ENCODE results near the gene SLC25A51. TPM values are rescaled to one million over a fixed set of nuclear protein-coding genes. Genes with fewer than 3 reads are reported as not detected.
A peak's percentile ranks its signal among the peaks of the same experiment; 100 is the strongest.

SLC25A51 gene
- polyA plus RNA-seq, 2 of the 4 experiments (the other 2 are of a cell fraction) = 17.2 to 24.3 TPM

GRCh38 chr9:37949576-37949975 lies 45.6 kb upstream of the SLC25A51 start:
- TF ChIP-seq KDM1A (IDR thresholded peaks at IDR 0.05; ENCODE audit: low read depth) (no peak), HOXA7 (CRISPR knock-in tag; IDR thresholded peaks at IDR 0.05) (no peak), ZSCAN20 (CRISPR knock-in tag; IDR thresholded peaks at IDR 0.05) (no peak), RCOR1 (IDR thresholded peaks at IDR 0.05; ENCODE audit: low read depth, low read length) (no peak), NR3C1 (IDR thresholded peaks at IDR 0.05) (no peak), BCL3 (IDR thresholded peaks at IDR 0.05) (no peak), KDM5A (IDR thresholded peaks at IDR 0.05) (no peak), PBX3 (IDR thresholded peaks at IDR 0.05) (no peak), RNF2 (IDR thresholded peaks at IDR 0.05; ENCODE audit: borderline replicate concordance, low read depth) (no peak), ZFP36 (IDR thresholded peaks at IDR 0.05; ENCODE audit: borderline replicate concordance, partially characterized antibody) (no peak), RAD21 (conservative IDR thresholded peaks at IDR 0.05 in 1 of 2, IDR thresholded peaks at IDR 0.05 in 1 of 2) (no peak), GATA3 (IDR thresholded peaks at IDR 0.05; ENCODE audit: borderline replicate concordance) (no peak), POLR2A (IDR thresholded peaks at IDR 0.05; ENCODE audit: low read length) (no peak), EP300 (IDR thresholded peaks at IDR 0.05) (no peak), REST (IDR thresholded peaks at IDR 0.05) (no peak), CHD2 (IDR thresholded peaks at IDR 0.05; ENCODE audit: low read length, partially characterized antibody) (no peak)
- TF ChIP-seq, protein P1, sequence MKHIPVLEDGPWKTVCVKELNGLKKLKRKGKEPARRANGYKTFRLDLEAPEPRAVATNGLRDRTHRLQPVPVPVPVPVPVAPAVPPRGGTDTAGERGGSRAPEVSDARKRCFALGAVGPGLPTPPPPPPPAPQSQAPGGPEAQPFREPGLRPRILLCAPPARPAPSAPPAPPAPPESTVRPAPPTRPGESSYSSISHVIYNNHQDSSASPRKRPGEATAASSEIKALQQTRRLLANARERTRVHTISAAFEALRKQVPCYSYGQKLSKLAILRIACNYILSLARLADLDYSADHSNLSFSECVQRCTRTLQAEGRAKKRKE (CRISPR knock-in tag; IDR thresholded peaks at IDR 0.05; ENCODE audit: low read depth) = no peak
- DNase-seq (ENCODE audit: low read depth in 1 of 2, low spot score in 1 of 2) = peak; percentile 33 to 48
- H3K27ac ChIP-seq = peak overlapping the region; percentile 19 to 91; a peak in 3 of 6 replicates
- H3K4me2 ChIP-seq = peak overlapping the region; percentile 33; the same call in 2 of the 3 replicates
- peaks cover 73% of the 10 kb centered on the region for H3K4me1 ChIP-seq
- no peak for FAIRE-seq
- ATAC-seq = peak in 1 of 2 experiments; percentile 40; a peak in 3 of 6 replicates
- ChIA-PET CTCF (interaction anchor here (0.7 to 1.5 kb wide), 10 partner anchors 9 to 484 kb away, joined by 3 to 8 read pairs (median 5); no protein-coding TSS in a partner anchor), POLR2A (interaction anchor here (0.6 to 0.8 kb wide), 3 partner anchors 25 to 120 kb away, joined by 3 to 6 read pairs (median 5); no protein-coding TSS in a partner anchor)
- H3K4me3 ChIP-seq = no peak overlapping the region
- H3K9me3 ChIP-seq = no peaks in the 10 kb centered on the region
- 53% methylated on average over 8 of the region's 8 CpGs for WGBS (ENCODE audit: missing lambda C conversion rate)

DNA sequence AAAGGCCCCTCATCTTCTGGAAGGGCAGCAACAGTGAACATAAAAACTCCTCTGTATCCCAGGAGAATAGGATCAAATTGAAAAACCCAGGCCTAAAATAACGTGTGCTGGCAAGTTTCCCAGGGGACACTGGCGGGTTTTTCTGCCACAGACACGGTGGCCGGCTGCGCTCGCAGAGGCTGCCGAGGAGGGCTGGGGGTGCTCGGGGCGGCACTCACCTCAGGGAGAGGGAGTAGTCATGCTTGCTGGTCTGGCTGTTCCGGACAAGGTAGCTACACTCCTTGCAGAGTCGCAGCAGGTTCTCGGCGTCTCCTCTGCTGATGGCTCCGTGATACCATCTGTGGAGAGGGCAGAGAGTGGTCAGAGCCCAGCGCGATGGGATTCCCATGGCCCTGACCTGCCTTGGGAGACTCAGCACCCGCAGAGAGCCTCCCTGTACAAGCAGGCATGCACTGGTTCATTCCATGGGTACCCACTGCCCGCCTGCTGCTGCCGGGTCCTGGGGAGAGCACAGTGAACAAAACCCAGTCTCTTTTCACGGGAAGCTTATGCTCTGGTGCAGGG lies 44.6 kb upstream of the SLC25A51 start:
- no peak for DNase-seq (ENCODE audit: low read depth in 1 of 2, low spot score in 1 of 2)
- ATAC-seq = no peak
- peaks cover 73% of the 10 kb centered on the region for H3K4me1 ChIP-seq
- H3K9me3 ChIP-seq = no peaks in the 10 kb centered on the region
- POLR2A ChIA-PET = interaction anchor here (0.8 kb wide), 1 partner anchor 24 kb away, joined by 6 read pairs; no protein-coding TSS in a partner anchor
- WGBS (ENCODE audit: missing lambda C conversion rate) = 95% methylated on average over 20 of the region's 20 CpGs
- H3K27ac ChIP-seq = peak overlapping the region in 1 of 2 experiments; percentile 91; a peak in 3 of 6 replicates
- H3K4me3 ChIP-seq = no peak overlapping the region
- CTCF ChIA-PET = interaction anchor here (1.4 to 4.2 kb wide), 2 partner anchors 35 to 78 kb away, joined by 3 to 20 read pairs; no protein-coding TSS in a partner anchor
- H3K4me2 ChIP-seq = no peak overlapping the region
- no peak for FAIRE-seq
- TF ChIP-seq NPAS2 (CRISPR knock-in tag; IDR thresholded peaks at IDR 0.05; ENCODE audit: borderline replicate concordance) = no peak
- TF ChIP-seq JUN (IDR thresholded peaks at IDR 0.05) = no peak
- TF ChIP-seq POLR2A (IDR thresholded peaks at IDR 0.05; ENCODE audit: low read length) = no peak
- no peak for TF ChIP-seq MYC (IDR thresholded peaks at IDR 0.05; ENCODE audit: borderline replicate concordance, low read length)
- TF ChIP-seq TP53 (CRISPR knock-in tag; IDR thresholded peaks at IDR 0.05) = no peak
- no peak for TF ChIP-seq ZFP36 (IDR thresholded peaks at IDR 0.05; ENCODE audit: borderline replicate concordance, partially characterized antibody)
- no peak for TF ChIP-seq BHLHE40 (IDR thresholded peaks at IDR 0.05; ENCODE audit: low read depth, low read length)
- TF ChIP-seq KDM1A (IDR thresholded peaks at IDR 0.05; ENCODE audit: low read depth) = no peak
- TF ChIP-seq HES2 (IDR thresholded peaks at IDR 0.05) = no peak
- no peak for TF ChIP-seq ELK1 (IDR thresholded peaks at IDR 0.05; ENCODE audit: low read depth, low read length)
- TF ChIP-seq ZC3H11A (IDR thresholded peaks at IDR 0.05) = no peak
- TF ChIP-seq HDAC2 (IDR thresholded peaks at IDR 0.05) = no peak
- TF ChIP-seq HOXB5 (CRISPR knock-in tag; IDR thresholded peaks at IDR 0.05) = no peak
- no peak for TF ChIP-seq RAD21 (conservative IDR thresholded peaks at IDR 0.05 in 1 of 2, IDR thresholded peaks at IDR 0.05 in 1 of 2)

All from A549 (cell line).